ENCODE data around the gene CD151. TPM values are rescaled to one million over a fixed set of nuclear protein-coding genes. Genes with fewer than 3 reads are reported as not detected.

The CD151 gene
- total and polyA plus RNA-seq, 4 donors: 31.6 to 264 (median 124) TPM

- Histone ChIP-seq H3K4me1 (ENCODE audit: control insufficient read depth in 4 of 4, insufficient read depth in 4 of 4, low read length in 3 of 4) (peaks cover 18 to 61% (median 36%) of the 10 kb centered on the region in 4 donors), H3K27ac (ENCODE audit: low read depth in 1 of 2, low read length in 2 of 2) (peak overlapping the region; percentile 76 to 90), H3K9ac (ENCODE audit: low read depth in 1 of 2, low read length in 2 of 2) (no peak overlapping the region), H3K27me3 (ENCODE audit: control insufficient read depth in 4 of 4, insufficient read depth in 4 of 4, low read length in 3 of 4) (peaks cover 0 to 3% (median 0%) of the 10 kb centered on the region in 4 donors), H3K9me3 (ENCODE audit: control insufficient read depth in 4 of 4, low read length in 3 of 4) (no peaks in the 10 kb centered on the region), H3K4me3 (ENCODE audit: low read depth in 1 of 3, low read length in 3 of 3) (peak overlapping the region in 1 of 3 donors; percentile 96), H3K36me3 (ENCODE audit: control insufficient read depth in 4 of 4, insufficient read depth in 3 of 4, low read depth in 1 of 4, low read length in 3 of 4) (peaks cover 0 to 2% (median under 1%) of the 10 kb centered on the region in 4 donors)
- DNase-seq (ENCODE audit: low spot score): peak; percentile 79
- 41% methylated on average over 31 of the region's 31 CpGs for WGBS
- TF ChIP-seq REST (IDR thresholded peaks at IDR 0.05): no peak
- TF ChIP-seq HNF4A (conservative IDR thresholded peaks at IDR 0.05): peak in 1 of 2 donors; percentile 20
- TF ChIP-seq ATF3 (IDR thresholded peaks at IDR 0.05): no peak
- TF ChIP-seq SP1 (IDR thresholded peaks at IDR 0.05): peak; percentile 7
- peak; percentile 51 for TF ChIP-seq NR2F2 (IDR thresholded peaks at IDR 0.05)
- TF ChIP-seq RXRA (IDR thresholded peaks at IDR 0.05): peak; percentile 55 to 58
- no peak for TF ChIP-seq TAF1 (conservative IDR thresholded peaks at IDR 0.05)
- TF ChIP-seq FOXA2 (IDR thresholded peaks at IDR 0.05): no peak
These were observed 12.2 kb downstream of the CD151 start for GRCh38 chr11:844693-845644.

- H3K9ac ChIP-seq (ENCODE audit: low read depth in 1 of 2, low read length in 2 of 2): no peak overlapping the region
- no peaks in the 10 kb centered on the region for H3K36me3 ChIP-seq (ENCODE audit: control insufficient read depth in 4 of 4, insufficient read depth in 3 of 4, low read depth in 1 of 4, low read length in 3 of 4)
- H3K27me3 ChIP-seq (ENCODE audit: control insufficient read depth in 4 of 4, insufficient read depth in 4 of 4, low read length in 3 of 4): peaks cover 0 to 3% (median 0%) of the 10 kb centered on the region in 4 donors
- no peak for DNase-seq (ENCODE audit: low spot score)
- WGBS: 74% methylated on average over 8 of the region's 8 CpGs
- H3K4me1 ChIP-seq (ENCODE audit: control insufficient read depth in 4 of 4, insufficient read depth in 4 of 4, low read length in 3 of 4): peaks cover 16 to 51% (median 30%) of the 10 kb centered on the region in 4 donors
- no peak overlapping the region for H3K4me3 ChIP-seq (ENCODE audit: low read depth in 1 of 3, low read length in 3 of 3)
- no peak overlapping the region for H3K27ac ChIP-seq (ENCODE audit: low read depth in 1 of 2, low read length in 2 of 2)
- no peak for TF ChIP-seq CTCF (IDR thresholded peaks at IDR 0.05; ENCODE audit: low read depth, low read length, missing input control)
- TF ChIP-seq REST (IDR thresholded peaks at IDR 0.05): no peak
- no peak for TF ChIP-seq RAD21 (IDR thresholded peaks at IDR 0.05)
- no peak for TF ChIP-seq EGR1 (IDR thresholded peaks at IDR 0.05; ENCODE audit: low read depth in 2 of 2)
- no peak for TF ChIP-seq GABPA (IDR thresholded peaks at IDR 0.05 in 1 of 2, conservative IDR thresholded peaks at IDR 0.05 in 1 of 2)
- no peak for TF ChIP-seq ZBTB33 (IDR thresholded peaks at IDR 0.05)
- H3K9me3 ChIP-seq (ENCODE audit: control insufficient read depth in 4 of 4, low read length in 3 of 4): no peaks in the 10 kb centered on the region
These were observed 13.2 kb downstream of the CD151 start for GRCh38 chr11:845872-846495.

All from liver (tissue), 9 donors.